ENCODE measurements around the gene EVI5.
"Not testable (repeated sequence)": the region's sequence is repeated elsewhere in the genome, so short reads cannot be mapped to it uniquely, and the experiment has no call there.

The EVI5 gene

DNA sequence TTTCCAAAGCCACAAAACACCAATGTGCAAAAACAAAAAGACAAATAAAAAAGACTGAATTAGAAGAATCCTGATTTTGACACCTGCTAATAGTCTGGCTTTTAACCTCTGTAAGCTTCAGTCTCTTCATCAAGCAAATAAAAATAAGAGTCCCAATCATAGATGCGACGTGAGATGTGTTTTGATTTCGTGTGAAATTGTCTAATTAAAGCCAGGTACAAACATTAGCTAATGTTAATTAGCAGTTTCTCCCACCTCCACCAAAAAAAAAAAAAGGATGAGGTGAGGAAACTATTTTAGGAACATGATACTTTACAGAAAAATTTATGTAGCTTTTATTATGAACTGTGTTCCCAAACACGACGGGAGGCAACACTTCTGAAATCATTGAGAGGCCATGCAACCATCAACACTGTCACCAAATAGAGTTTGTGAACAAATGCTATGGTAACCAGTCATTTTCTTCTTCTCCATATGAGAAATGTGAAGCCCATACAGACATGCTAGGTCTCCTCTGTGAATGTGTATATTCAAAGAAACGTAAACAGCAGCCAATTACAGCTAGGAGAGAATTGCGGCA lies 6.7 kb upstream of the EVI5 start:
- no peak for DNase-seq

DNA sequence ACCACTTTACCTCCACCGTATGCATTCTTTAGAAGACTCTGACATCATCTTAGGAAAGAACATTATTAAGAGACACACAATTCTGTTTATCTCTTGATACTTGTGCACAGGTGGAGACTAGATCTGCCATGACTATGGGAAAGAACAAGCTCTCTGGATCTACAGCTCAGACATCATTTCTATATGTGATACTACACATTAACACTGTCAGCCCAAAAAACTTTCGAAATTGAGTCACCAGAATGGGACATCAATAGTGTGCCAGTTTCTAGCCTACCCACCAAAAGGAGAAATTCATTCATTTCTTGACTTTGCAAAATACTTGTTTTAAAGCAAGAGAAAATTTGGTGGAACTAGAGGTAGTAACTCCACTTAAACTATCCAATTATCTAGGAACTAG lies 6.0 kb upstream of the EVI5 start:
- DNase-seq, result no peak

DNA sequence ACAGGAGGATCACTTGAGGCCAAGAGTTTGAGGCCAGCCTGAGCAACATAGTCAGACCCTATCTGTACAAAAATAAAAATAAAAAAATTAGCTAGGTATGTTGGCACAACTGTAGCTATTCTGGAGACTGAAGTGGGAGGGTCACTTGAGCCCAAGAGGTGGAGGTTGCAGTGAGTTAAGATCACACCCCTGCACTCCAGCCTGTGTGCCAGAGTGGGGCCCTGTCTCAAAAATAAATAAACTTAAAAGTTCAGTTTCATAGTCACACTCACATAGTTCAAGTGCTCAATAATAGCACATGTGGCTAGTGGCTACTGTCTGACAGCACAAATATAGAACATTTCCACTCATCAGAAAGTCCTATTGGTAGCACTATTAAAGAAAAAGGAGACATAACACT lies 5.2 kb upstream of the EVI5 start:
- DNase-seq, result no peak

DNA sequence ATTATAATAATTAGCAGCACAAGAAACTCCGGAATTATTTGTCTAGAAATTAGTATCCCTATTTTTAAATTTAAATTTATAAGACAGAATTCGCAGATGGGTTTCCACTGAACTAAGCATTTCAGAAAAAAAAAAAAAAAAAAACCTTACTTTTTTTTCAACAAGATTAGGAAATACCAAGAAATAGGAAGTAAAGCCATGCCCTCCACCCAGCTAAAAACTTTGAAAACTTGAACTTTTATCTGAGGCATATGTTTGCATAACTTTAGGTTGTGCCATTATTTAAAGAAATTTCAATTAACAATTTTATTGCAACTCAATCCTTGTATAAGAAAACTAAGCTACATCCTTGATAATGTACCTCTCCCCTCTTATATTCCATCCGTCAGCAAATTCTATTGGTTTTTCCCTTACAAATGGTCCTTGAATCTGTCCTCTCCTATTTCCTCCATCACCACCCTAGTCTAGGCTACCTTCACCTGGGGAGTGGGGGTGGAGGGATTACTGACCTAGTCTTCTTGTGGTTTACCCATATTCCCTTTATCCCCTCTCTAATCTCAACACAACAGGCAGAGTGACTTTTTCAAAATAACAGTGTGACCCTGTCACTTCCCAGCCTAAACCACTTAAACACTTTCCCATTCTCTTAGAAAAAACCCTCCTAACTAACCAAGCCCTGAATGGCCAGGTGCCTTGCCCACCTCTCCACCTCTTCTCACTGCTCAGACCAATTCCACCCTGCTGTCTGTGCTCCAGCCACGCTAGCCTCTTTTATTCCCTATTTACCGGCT lies 1.4 kb upstream of the EVI5 start:
- DNase-seq, result peak; percentile 35 to 59

DNA sequence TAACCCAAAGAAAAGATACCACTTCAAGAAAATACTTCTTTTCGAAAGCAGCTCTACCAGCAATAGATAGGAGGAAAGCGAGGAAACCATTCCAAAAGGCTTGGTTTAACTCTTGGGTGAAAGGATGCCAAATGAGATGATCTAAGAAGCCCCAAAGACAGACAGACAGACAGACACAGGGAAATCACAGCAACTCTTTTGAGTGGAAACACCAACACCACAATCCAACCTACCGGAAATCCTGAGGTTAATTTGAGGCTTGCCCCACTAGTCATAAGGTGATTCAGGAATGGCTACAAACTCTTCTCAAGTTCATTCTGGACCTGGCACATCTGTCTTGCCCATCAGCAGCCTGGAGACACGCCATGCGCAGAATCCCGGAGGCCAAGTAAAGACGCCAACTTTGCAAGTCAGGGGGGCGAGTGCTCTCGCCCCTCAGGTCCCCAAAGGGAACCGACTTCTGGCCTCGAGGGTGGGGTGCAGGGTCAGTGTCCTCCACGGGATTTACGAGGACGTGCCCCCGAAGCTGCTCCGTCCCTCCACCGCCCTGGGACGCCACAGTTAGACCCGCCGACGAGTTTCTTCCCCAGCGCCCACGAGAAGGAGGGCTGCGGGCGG lies 778 bp downstream of the EVI5 start:
- DNase-seq, result peak in 1 of 2 donors; percentile 7

DNA sequence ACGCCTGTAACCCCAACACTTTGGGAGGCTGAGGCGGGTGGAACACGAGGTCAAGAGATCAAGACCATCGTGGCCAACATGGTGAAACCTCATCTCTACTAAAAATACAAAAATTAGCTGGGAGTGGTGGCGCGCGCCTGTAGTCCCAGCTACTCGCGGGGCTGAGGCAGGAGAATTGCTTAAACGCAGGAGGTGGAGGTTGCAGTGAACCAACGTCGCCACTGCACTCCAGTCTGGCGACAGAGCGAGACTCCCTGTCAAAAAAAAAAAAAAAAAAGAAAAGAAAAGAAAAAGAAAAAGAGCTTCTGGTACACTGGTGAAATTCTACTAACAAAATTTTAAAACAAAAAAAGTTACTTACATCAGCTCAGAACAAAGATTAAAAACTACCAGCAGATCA lies 1.4 kb downstream of the EVI5 start:
- DNase-seq, result not testable (repeated sequence)

DNA sequence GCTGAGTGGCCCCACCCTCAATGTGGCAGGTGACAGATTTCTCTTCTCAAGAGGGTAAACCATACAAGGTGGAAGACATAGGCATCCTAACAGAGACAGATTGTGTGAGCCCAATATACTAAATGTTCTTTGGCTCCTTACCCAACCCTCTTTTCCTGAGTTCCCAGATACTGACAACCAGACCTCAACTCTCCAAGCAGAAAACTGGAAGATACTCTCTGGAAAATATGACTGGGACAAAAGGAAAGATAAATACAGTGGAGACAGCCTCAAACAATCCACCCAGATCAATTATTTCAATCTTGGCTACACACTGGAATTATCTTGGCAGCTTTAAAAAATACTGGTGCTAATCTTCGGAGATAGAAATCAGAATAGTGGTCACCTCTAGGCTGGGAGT lies 6.5 kb downstream of the EVI5 start:
- no peak for DNase-seq

DNA sequence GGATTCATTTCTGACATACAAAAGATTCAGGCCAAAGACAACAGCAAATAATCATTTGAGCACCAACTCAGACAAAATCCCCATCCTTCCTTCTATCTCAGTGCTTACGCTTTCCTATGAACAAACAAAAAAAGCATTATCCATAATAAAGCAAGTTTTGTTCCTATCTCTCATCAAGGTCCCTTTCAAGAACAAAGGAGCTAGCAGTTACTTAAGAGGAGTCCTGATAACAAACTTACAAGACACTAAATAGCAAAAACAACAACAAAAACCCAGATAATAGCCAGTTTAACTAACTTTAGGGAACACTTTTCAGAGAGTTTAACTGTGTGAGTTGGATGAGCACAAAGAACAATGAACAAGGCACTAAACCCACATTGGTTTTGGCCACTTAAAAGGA lies 10.5 kb downstream of the EVI5 start:
- DNase-seq, result no peak

DNA sequence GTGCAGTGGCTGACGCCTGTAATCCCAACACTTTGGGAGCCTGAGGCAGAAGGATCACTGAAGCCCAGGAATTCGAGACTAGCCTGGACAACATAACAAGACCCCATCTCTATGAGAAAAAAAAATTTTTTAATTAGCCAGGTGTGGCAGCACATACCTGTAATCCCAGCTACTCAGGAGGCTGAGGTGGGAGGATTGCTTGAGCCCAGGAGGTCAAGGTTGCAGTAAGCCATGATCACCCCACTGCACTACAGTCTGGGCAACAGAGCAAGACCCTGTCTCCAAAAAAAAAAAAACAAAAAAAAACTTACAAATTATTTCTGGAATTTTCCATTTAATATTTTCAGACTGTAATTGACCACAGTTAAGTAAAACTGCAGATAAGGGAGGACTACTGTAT lies 11.2 kb downstream of the EVI5 start:
- DNase-seq, result not testable (repeated sequence)

DNA sequence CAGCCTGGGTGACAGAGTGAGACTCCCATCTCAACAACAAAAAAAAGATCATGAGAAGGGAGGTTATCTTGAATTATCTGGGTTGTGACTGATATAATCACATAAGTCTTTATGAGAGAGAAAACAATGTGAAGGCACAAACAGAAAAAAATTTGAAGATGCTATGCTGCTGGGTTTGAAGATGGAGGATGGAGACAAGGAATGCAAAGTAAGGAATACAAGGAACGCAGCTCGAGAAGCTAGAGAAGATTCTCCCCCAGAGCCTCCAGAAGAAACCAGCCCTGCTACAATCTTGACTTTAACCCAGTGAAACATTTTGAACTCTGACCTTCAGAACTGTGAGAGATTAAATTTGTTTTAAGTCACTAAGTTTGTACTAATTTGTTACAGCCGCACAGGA lies 15.1 kb downstream of the EVI5 start:
- DNase-seq, result no peak

DNA sequence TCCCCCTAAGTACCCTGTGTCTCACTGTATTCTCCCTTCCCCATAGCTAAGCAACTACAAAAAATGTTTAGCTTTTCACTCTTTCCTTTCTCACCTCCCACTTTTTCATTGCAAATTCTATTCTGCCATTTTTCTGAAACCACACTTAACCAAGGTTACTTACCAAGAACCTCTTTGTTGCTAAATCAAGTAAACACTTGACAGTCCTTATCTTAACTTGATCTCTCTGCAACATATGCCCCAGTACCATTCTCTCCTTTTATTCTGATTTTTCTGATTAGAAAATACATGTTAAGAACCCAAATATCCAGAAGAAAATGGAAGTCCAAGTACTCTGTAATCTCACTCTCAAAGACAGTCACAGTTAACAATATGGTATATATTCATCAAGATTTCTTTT lies 16.0 kb downstream of the EVI5 start:
- DNase-seq, result no peak

DNA sequence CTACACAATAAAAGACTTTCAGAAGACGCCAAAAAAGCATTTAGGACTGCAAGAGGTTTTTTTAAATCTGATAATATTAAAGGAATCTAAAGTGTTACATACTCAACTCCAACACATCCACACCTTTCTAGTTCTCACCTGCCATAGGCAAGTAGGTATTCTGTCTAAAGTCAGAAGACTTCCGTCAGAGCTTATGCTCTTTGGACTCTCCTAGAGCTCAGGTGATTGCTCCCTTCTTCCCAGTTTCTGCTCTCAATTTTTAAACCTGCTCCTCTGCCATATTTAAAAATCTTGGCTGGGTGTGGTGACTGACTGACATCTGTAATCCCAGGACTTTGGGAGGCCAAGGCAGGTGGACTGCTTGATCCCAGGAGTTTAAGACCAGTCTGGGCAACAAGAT lies 16.6 kb downstream of the EVI5 start:
- DNase-seq, result no peak

DNA sequence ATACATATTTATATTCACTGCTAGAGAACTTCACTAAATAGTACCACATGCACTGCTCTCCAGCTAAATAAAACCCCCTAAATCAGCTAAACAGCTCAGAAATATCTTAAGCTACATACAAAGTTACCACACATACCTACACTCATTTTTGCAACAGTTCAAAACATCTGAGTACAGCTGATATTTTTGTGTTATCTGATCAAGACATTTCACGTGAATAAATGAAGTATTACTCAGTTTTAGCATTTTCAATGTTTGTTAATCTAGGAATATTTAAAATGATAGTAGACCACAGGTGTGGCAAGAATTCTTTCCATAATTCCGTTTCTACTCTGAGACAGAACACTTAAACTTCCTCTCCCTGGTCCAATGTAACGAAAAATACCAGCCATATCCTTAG lies 20.8 kb downstream of the EVI5 start:
- DNase-seq, result no peak

DNA sequence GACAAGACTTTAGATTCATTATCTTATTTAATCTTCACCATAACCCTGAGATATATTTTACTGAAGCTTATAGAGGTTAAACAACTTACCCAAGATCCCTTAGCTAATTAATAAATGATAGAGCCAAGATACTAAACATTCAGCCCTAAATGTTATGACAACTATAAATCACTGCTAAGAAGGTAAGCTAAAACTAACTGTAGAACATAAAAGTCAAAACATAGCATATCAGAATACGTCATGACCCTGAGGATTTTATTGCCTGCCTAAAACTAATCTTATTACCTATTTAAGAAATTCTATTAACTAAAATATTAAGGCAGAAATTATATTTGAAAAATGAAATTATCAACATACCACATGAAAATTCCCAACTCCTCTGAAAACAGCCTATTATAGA lies 22.6 kb downstream of the EVI5 start:
- DNase-seq, result no peak

DNA sequence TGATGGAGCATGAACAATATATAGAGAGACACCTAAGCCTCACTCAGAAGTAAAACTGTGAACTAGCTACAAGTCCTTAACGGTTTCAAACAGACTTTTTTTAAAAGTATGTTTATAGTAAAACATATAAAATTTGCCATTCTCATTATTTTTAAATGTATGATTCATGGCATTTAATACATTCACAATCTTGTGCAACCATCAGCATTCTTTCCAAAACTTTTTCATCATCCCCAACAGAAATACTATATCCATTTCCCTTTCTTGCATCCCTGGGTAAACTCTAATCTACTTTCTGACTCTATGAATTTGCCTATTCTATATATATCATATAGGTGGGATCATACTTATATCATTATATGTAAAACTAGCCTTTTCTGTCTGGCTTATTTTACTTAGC lies 25.5 kb downstream of the EVI5 start:
- peak; percentile 8 to 42 for DNase-seq

DNA sequence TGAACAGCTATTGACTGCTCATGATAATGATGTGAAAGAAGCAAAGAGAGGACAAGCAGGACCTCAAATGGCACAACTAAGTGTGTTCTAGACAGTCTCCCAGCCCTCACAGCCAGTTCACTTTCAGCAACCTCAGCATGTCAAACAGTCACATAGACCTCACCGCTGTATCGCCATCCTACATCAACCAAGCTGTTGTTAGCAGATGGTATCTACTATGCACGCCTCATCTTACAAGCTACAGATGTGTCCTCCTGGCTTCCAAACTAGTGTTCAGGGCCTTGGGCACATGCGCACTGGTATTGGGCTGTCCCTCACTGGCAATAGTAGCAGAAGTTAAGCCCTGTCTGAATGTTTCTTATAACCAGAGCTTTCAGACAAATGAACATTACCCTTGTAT lies 28.4 kb downstream of the EVI5 start:
- no peak for DNase-seq

DNA sequence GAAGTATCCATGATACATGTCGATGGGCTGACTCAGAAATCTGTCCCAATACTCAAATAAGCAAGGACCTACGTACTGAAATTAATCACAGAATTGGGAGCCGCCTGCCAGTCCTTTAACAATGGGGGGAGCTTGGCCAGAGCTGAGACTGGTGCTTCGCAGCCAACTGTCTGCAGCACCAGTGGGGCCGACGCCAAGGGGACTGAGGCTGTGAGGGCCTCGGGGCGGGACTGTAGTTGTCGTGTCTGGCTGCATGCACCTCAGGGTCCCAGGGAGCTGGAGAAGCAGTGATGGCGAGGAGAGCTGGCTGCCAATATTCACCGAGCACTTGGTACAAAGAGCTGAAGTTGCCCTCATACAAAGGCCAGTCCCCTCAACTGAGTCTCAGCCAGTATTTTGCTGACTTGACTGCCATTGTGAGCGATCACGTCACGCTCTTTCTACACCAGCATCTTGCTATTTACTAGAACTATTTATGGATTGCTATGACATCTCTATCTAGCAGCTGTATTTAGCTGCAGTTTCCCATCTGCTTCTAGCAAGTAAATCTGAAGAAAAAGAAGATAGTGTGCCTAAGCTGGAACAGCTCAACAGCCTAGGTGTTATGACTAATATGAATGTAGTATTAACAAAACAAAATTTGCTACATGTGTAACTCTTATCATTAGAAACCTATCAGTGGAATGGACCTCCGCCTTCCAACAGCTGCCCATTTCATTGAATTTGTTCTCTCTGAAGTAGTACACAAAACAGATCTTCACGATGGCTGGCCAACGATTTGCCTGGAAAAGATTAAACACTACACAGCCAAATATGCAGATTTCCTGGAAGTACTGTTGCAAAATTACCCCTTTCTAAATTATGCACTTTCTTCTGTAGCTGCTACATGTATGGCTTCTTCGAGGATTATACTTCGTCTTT lies 29.1 kb downstream of the EVI5 start:
- DNase-seq, result no peak

DNA sequence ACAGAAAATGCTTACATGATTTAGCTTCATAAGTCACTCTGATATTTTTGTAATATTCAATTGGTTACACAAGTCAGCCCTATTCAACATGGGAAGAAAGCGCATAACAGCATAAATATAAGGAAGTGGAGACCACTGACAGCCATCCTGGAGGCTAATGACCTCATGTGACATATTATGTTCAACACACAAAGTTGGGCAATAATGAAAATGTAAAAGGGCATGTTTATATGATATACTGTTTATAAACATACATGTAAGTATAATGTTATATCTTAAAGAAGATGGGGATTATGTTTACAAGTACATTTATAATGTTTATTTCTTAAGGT lies 30.2 kb downstream of the EVI5 start:
- DNase-seq, result peak; percentile 16 to 40

DNA sequence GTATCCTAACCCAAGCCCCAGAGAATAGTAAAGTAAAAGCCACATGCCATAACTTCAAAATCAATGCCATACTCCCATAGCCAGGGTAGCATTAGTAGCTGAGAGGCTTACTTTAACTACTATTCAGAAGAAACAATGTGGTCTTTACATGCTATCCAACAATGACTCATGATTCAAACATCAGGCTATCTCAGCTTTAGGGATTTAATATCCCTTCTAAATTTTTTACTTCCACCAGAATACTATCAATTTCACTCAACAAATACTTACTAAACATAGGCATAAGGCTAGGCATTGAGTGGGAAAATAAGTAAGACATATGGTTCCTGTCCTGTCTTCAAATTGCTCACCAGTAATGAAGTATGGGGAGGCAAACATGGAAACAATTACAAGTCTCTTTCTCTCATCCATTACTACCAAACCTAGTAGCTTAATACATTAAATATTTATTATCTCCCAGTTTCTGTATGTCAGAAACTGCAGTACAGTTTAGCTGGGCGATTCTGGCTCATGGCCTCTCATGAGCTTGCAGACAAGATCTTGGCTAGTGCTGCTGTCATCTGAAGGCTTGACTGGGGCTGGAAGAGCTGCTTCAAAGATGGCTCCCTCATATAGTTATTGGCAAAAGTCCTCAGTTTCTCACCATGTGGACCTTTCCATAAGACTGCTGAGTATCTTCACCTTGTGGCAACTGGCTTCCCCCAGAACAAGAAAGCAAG lies 30.7 kb downstream of the EVI5 start:
- DNase-seq, result no peak

DNA sequence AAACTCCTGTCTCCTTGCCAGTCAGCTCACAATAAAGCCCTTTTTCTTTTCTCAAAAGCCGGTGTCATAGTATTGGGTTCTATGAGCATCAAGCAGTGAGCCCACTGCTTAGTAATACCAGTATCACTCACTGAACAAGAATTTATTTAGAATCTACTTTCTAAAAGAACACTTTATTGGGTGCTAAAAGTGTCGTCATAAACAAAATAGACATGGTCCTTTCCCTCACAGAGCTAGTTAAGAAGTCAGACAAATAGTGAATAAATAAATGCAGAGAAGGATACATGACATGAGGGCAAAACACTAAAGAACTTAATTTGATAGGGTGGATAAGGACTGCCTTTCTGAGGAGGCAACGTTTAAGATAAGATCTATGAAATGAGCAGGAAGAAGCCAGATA lies 32.2 kb downstream of the EVI5 start:
- no peak for DNase-seq

DNA sequence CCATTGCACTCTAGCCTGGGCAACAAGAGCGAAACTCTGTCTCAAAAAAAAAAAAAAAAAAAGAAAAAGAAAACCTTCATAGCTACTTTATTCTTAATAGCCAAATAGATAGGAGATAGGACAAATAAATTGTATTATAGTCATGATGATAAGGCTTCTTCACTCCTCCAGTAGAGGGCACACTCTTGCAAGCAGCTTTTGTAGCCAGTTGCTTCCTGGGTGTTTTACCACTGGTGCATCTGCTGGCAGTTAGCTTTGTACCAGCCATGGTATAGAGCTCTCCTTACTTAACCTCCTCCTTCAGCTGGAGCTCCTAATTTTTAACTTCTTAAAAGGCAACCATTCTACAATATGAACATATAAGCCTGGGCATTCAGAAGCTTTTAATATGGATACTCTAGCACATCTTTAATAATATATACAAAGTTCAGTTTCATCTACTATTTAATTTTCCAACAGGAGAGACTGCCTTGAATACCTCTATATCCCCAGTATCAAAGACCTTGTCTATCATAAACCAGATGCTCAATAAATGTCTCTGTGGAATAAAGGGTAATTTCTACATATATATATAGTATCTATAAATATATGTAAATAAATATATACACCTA lies 35.8 kb downstream of the EVI5 start:
- DNase-seq, result peak; percentile 51 to 75

DNA sequence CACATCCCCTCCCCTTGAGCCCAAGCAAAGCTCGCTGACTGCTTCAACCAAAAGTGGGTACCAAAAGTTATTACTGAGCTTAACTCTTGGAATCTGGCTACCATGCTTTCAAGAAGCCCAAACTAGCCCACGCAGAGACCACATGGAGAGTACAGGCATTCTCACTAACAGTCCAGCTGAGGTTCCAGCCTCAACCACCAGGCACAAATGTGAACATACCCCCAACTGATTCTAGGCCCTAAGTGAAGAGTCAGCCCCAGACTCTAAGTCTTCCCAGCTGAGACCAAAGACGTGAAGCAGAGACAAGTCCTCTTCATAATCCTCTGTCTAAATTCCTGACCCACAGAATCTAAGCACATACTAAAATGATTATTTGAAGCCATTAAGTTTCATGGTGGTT lies 36.8 kb downstream of the EVI5 start:
- no peak for DNase-seq
